HCT116 (cell line): ENCODE measurements around the gene HMGXB3. TPM values are rescaled to one million over a fixed set of nuclear protein-coding genes. Genes with fewer than 3 reads are reported as not detected.
A peak's percentile ranks its signal among the peaks of the same experiment; 100 is the strongest.

Source experiments
- ATAC-seq: fragments of 200-7000 bp; cut with Tn5 transposase; 2 replicates; pipeline ENCODE4 v1.9.1; 2020; ENCODE audit warnings: mild to moderate bottlenecking, moderate library complexity
- BruUV-seq: library from RNA; stranded (reverse); fragments of 400-500 nt; replicated peaks from 2 replicates; lab custom pipeline; 2021; lab: Mats Ljungman, UMichigan
- CTCF ChIA-PET: fragments of 300-600 bp; sonication (Branson Sonifier 250); formaldehyde crosslinking; loops from one replicate; lab custom pipeline; 2021; ENCODE audit warnings: antibody characterized with exemption; lab: Charles Lee
- POLR2A ChIA-PET: fragments of 300-600, 350-600 bp; sonication (Branson Sonifier 250); formaldehyde crosslinking; loops from one replicate; lab custom pipeline; 2021; ENCODE audit warnings: antibody characterized with exemption; lab: Charles Lee
- RAD21 ChIA-PET, 2 experiments: fragments of 300-600 bp; sonication (Branson Sonifier 250); formaldehyde crosslinking; loops; one replicate each; lab custom pipeline; 2023; ENCODE audit warnings: low total read pairs in 2 of 2; ENCODE audit not compliant: uncharacterized antibody in 2 of 2, unreplicated experiment in 2 of 2, low non-redundant PET in 1 of 2; lab: Charles Lee
- DNase-seq: peaks from one replicate; pipeline ENCODE4 v3.0.0-alpha.2; 2010; ENCODE audit warnings: low read depth, low spot score
- H2AFZ ChIP-seq: fragments of 200-600 bp; shearing (Covaris generic), sonication (generic); 2 replicates; pipeline ENCODE4 v1.6.1; 2017; ENCODE audit warnings: low read depth, mixed run types, mixed read lengths, antibody characterized with exemption, low read length; ENCODE audit not compliant: poor library complexity, severe bottlenecking
- H3K27ac ChIP-seq: 2 replicates; pipeline ENCODE4 v1.5.1; 2012; ENCODE audit warnings: low read depth, low read length
- H3K27me3 ChIP-seq: fragments of 200-600 bp; sonication (generic); 2 replicates; pipeline ENCODE4 v1.6.1; 2016; ENCODE audit warnings: mixed run types, low read length, mixed read lengths; ENCODE audit not compliant: insufficient read depth
- H3K36me3 ChIP-seq, 2 experiments: fragments of 200-500 bp in 1 of 2; fragments of 200-600 bp in 1 of 2; sonication (Bioruptor generic) in 1 of 2; sonication (generic) in 1 of 2; 2 replicates each; pipeline versions ENCODE4 v1.5.1 to v1.6.1; 2014 to 2016; ENCODE audit warnings: low read length in 2 of 2, inconsistent platforms in 1 of 2, mixed read lengths in 1 of 2, mixed run types in 1 of 2; ENCODE audit not compliant: insufficient read depth in 2 of 2, control insufficient read depth in 1 of 2
- H3K4me1 ChIP-seq, 2 experiments: fragments of 200-600 bp in 1 of 2; sonication (generic) in 1 of 2; 2 replicates each; pipeline versions ENCODE4 v1.5.1 to v1.6.1; 2012 to 2017; ENCODE audit warnings: low read length in 2 of 2, inconsistent platforms in 1 of 2, mild to moderate bottlenecking in 1 of 2, mixed read lengths in 1 of 2, mixed run types in 1 of 2, moderate library complexity in 1 of 2; ENCODE audit not compliant: insufficient read depth in 2 of 2, control insufficient read depth in 1 of 2
- H3K4me2 ChIP-seq: fragments of 200-600 bp; sonication (generic); 2 replicates; pipeline ENCODE4 v1.6.1; 2017; ENCODE audit warnings: mixed run types, low read length, mixed read lengths
- H3K4me3 ChIP-seq, 2 experiments: fragments of 200-600 bp in 1 of 2; sonication (generic) in 1 of 2; replicated peaks in 1 of 2; 2 replicates each; pipeline ENCODE4 v1.5.1; 2011 to 2016; ENCODE audit warnings: low read length in 2 of 2, control low read depth in 1 of 2, low read depth in 1 of 2, mild to moderate bottlenecking in 1 of 2, mixed read lengths in 1 of 2, mixed run types in 1 of 2
- H3K79me2 ChIP-seq: fragments of 200-600 bp; sonication (generic); 2 replicates; pipeline ENCODE4 v1.6.1; 2017; ENCODE audit warnings: mild to moderate bottlenecking, mixed run types, low read length, moderate library complexity, mixed read lengths; ENCODE audit not compliant: insufficient read depth
- H3K9ac ChIP-seq: fragments of 200-600 bp; sonication (generic); 2 replicates; pipeline ENCODE4 v1.6.1; 2016; ENCODE audit warnings: low read length, mixed read lengths
- H3K9me2 ChIP-seq: fragments of 200-600 bp; sonication (generic), shearing (Covaris generic); 2 replicates; pipeline ENCODE4 v1.6.1; 2017; ENCODE audit warnings: mixed run types, mild to moderate bottlenecking, moderate library complexity; ENCODE audit not compliant: insufficient read depth
- H3K9me3 ChIP-seq, 2 experiments: fragments of 200-500 bp in 1 of 2; fragments of 200-600 bp in 1 of 2; sonication (Bioruptor generic) in 1 of 2; sonication (generic) in 1 of 2; 2 replicates each; pipeline ENCODE4 v1.6.1; 2014 to 2017; ENCODE audit warnings: low read length in 2 of 2, mixed read lengths in 2 of 2, inconsistent platforms in 1 of 2, low read depth in 1 of 2, mild to moderate bottlenecking in 1 of 2, mixed run types in 1 of 2, moderate library complexity in 1 of 2; ENCODE audit not compliant: control insufficient read depth in 1 of 2, insufficient read depth in 1 of 2
- H4K20me1 ChIP-seq: fragments of 200-600 bp; sonication (generic), shearing (Covaris generic); 2 replicates; pipeline ENCODE4 v1.6.1; 2017; ENCODE audit warnings: mixed run types, mild to moderate bottlenecking, moderate library complexity; ENCODE audit not compliant: insufficient read depth
- CBX3 ChIP-seq: IDR thresholded peaks from 2 replicates; pipeline ENCODE4 v1.6.1; 2012; ENCODE audit warnings: low read depth
- EGR1 ChIP-seq: IDR thresholded peaks from 2 replicates; pipeline ENCODE4 v1.6.1; 2012; ENCODE audit warnings: low read depth
- EZH2 ChIP-seq: fragments of 200-600 bp; sonication (generic); IDR thresholded peaks from 2 replicates; pipeline ENCODE4 v1.6.1; 2017; ENCODE audit warnings: antibody characterized with exemption, mixed run types
- EZH2phosphoT487 ChIP-seq: fragments of 200-600 bp; IDR thresholded peaks from 2 replicates; pipeline ENCODE4 v1.6.1; 2018; ENCODE audit warnings: antibody characterized with exemption, borderline replicate concordance
- FOSL1 ChIP-seq: IDR thresholded peaks from 2 replicates; pipeline ENCODE4 v1.6.1; 2012; ENCODE audit warnings: low read depth
- JUND ChIP-seq: IDR thresholded peaks from 2 replicates; pipeline ENCODE4 v1.6.1; 2012
- POLR2AphosphoS5 ChIP-seq: IDR thresholded peaks from 2 replicates; pipeline ENCODE4 v1.6.1; 2011; ENCODE audit warnings: mild to moderate bottlenecking, low read depth, low read length, moderate library complexity
- SIN3A ChIP-seq: IDR thresholded peaks from 2 replicates; pipeline ENCODE4 v1.6.1; 2012; ENCODE audit warnings: low read depth
- SP1 ChIP-seq: IDR thresholded peaks from 2 replicates; pipeline ENCODE4 v1.6.1; 2012; ENCODE audit warnings: low read depth
- SRF ChIP-seq: IDR thresholded peaks from 2 replicates; pipeline ENCODE4 v1.6.1; 2012; ENCODE audit warnings: low read depth
- intact Hi-C: fragments of 100-400 bp; cut with micrococcal nuclease; formaldehyde crosslinking; loops from 2 replicates; pipeline ENCODE4 v1.10.0; 2022
- total RNA-seq: library from RNA; stranded (reverse); gene quantifications from one replicate; pipeline ENCODE4 v1.2.1, GENCODE V29; 2021; ENCODE audit not compliant: unreplicated experiment
- TF ChIP-seq, protein P1 (sequence below), 3 experiments: fragments of 200-600 bp in 1 of 3; sonication (generic) in 1 of 3; IDR thresholded peaks in 2 of 3; conservative IDR thresholded peaks in 1 of 3; 2 replicates each; pipeline ENCODE4 v1.5.1; 2012 to 2017; ENCODE audit warnings: low read depth in 2 of 3, low read length in 2 of 3, antibody characterized with exemption in 1 of 3, borderline replicate concordance in 1 of 3, control low read depth in 1 of 3, mild to moderate bottlenecking in 1 of 3, mixed read lengths in 1 of 3, mixed run types in 1 of 3, moderate library complexity in 1 of 3; ENCODE audit not compliant: insufficient read depth in 1 of 3
- TF ChIP-seq, protein P2 (sequence below): IDR thresholded peaks from 2 replicates; pipeline ENCODE4 v1.6.1; 2011; ENCODE audit warnings: mild to moderate bottlenecking, low read length, moderate library complexity; ENCODE audit not compliant: insufficient replicate concordance; ENCODE audit errors: extremely low read depth
- TF ChIP-seq, protein P3 (sequence below): IDR thresholded peaks from 2 replicates; pipeline ENCODE4 v1.6.1; 2012; ENCODE audit warnings: low read depth

HMGXB3 gene
- total RNA-seq, 1 experiment from 2014 or later = 41.8 TPM

DNA sequence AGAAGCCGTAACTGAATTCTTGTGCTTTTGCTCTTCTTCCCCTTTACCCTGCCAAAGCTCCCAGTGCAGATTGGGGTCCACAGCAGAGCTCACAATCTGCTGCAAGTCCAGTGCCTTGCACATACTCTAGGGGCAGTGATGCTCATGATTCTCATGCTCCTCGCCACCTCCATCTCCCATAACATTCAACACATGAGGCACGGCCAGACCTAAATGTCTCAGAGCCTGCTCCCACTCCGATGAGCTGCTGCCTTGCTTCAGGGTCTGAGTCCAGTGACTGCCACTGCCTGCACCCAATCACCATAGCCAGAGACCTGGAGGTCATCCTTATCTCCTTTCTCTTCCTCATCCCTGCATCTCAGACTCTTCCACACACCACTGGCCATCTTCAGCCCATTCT lies 75.3 kb downstream of the HMGXB3 start:
- ChIA-PET RAD21 (no interaction called here), POLR2A (interaction anchor here (1.4 kb wide), 1 partner anchor 8 kb away, joined by 3 read pairs; no protein-coding TSS in a partner anchor), CTCF (interaction anchor here (0.7 to 1.3 kb wide), 2 partner anchors 10 to 21 kb away, joined by 3 read pairs; no protein-coding TSS in a partner anchor)
- intact Hi-C loops = no loop called here
- H3K9ac ChIP-seq = no peak overlapping the region
- H3K27me3 ChIP-seq = no peaks in the 10 kb centered on the region
- H3K9me3 ChIP-seq = no peaks in the 10 kb centered on the region
- H3K79me2 ChIP-seq = no peaks in the 10 kb centered on the region
- no peak overlapping the region for H2AFZ ChIP-seq
- H3K27ac ChIP-seq = no peak overlapping the region
- BruUV-seq = no TSS peak
- TF ChIP-seq, protein P1, sequence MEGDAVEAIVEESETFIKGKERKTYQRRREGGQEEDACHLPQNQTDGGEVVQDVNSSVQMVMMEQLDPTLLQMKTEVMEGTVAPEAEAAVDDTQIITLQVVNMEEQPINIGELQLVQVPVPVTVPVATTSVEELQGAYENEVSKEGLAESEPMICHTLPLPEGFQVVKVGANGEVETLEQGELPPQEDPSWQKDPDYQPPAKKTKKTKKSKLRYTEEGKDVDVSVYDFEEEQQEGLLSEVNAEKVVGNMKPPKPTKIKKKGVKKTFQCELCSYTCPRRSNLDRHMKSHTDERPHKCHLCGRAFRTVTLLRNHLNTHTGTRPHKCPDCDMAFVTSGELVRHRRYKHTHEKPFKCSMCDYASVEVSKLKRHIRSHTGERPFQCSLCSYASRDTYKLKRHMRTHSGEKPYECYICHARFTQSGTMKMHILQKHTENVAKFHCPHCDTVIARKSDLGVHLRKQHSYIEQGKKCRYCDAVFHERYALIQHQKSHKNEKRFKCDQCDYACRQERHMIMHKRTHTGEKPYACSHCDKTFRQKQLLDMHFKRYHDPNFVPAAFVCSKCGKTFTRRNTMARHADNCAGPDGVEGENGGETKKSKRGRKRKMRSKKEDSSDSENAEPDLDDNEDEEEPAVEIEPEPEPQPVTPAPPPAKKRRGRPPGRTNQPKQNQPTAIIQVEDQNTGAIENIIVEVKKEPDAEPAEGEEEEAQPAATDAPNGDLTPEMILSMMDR (IDR thresholded peaks at IDR 0.05 in 2 of 3, conservative IDR thresholded peaks at IDR 0.05 in 1 of 3; ENCODE audit: borderline replicate concordance in 1 of 3, insufficient read depth in 1 of 3, low read depth in 2 of 3, low read length in 2 of 3) = peak in 1 of 3 experiments; percentile 12; a peak in 2 of 6 replicates
- TF ChIP-seq EZH2phosphoT487 = no peak
- TF ChIP-seq SIN3A = no peak
- TF ChIP-seq EZH2 = no peak
- H3K9me2 ChIP-seq = no peaks in the 10 kb centered on the region
- H3K4me2 ChIP-seq = no peak overlapping the region
- H3K4me3 ChIP-seq = no peak overlapping the region
- H3K4me1 ChIP-seq = no peaks in the 10 kb centered on the region
- no peaks in the 10 kb centered on the region for H4K20me1 ChIP-seq
- ATAC-seq (peak; percentile 79), DNase-seq (no peak)
- H3K36me3 ChIP-seq = no peaks in the 10 kb centered on the region

DNA sequence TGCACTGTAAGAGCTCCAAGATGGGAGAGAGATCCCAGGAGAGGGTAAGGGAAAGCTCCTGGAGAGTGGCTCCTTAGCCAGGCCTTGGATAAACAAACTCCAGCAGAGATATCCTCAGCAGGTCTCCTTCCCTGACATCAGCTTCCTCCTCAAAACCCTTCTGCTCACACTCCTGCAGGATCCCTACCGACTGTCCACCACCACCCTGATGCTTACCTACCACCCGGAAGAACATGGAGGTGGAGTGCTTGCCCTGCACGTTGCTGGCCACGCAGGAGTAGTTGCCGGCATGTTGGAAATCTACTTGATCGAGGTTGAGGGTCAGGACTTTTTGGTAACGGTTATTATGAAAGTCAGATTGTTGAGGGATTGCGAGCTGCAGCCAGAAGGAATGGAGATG lies 76.5 kb downstream of the HMGXB3 start:
- no peaks in the 10 kb centered on the region for H4K20me1 ChIP-seq
- TF ChIP-seq POLR2AphosphoS5 (no peak), EGR1 (no peak), JUND (no peak), SRF (no peak), FOSL1 (no peak), CBX3 (no peak), SP1 (no peak)
- TF ChIP-seq, protein P2, sequence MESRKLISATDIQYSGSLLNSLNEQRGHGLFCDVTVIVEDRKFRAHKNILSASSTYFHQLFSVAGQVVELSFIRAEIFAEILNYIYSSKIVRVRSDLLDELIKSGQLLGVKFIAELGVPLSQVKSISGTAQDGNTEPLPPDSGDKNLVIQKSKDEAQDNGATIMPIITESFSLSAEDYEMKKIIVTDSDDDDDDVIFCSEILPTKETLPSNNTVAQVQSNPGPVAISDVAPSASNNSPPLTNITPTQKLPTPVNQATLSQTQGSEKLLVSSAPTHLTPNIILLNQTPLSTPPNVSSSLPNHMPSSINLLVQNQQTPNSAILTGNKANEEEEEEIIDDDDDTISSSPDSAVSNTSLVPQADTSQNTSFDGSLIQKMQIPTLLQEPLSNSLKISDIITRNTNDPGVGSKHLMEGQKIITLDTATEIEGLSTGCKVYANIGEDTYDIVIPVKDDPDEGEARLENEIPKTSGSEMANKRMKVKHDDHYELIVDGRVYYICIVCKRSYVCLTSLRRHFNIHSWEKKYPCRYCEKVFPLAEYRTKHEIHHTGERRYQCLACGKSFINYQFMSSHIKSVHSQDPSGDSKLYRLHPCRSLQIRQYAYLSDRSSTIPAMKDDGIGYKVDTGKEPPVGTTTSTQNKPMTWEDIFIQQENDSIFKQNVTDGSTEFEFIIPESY = no peak
- TF ChIP-seq, protein P3, sequence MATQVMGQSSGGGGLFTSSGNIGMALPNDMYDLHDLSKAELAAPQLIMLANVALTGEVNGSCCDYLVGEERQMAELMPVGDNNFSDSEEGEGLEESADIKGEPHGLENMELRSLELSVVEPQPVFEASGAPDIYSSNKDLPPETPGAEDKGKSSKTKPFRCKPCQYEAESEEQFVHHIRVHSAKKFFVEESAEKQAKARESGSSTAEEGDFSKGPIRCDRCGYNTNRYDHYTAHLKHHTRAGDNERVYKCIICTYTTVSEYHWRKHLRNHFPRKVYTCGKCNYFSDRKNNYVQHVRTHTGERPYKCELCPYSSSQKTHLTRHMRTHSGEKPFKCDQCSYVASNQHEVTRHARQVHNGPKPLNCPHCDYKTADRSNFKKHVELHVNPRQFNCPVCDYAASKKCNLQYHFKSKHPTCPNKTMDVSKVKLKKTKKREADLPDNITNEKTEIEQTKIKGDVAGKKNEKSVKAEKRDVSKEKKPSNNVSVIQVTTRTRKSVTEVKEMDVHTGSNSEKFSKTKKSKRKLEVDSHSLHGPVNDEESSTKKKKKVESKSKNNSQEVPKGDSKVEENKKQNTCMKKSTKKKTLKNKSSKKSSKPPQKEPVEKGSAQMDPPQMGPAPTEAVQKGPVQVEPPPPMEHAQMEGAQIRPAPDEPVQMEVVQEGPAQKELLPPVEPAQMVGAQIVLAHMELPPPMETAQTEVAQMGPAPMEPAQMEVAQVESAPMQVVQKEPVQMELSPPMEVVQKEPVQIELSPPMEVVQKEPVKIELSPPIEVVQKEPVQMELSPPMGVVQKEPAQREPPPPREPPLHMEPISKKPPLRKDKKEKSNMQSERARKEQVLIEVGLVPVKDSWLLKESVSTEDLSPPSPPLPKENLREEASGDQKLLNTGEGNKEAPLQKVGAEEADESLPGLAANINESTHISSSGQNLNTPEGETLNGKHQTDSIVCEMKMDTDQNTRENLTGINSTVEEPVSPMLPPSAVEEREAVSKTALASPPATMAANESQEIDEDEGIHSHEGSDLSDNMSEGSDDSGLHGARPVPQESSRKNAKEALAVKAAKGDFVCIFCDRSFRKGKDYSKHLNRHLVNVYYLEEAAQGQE = no peak
- H3K4me3 ChIP-seq = no peak overlapping the region
- H3K9me3 ChIP-seq = no peaks in the 10 kb centered on the region
- POLR2A ChIA-PET = no interaction called here
- no peak for DNase-seq
- CTCF ChIA-PET = no interaction called here
- BruUV-seq = no TSS peak
- H3K27ac ChIP-seq = no peak overlapping the region
- intact Hi-C loops = no loop called here
- no peaks in the 10 kb centered on the region for H3K9me2 ChIP-seq
- ATAC-seq = no peak
- H3K9ac ChIP-seq = no peak overlapping the region
- RAD21 ChIA-PET = no interaction called here
- H2AFZ ChIP-seq = no peak overlapping the region
- no peak overlapping the region for H3K4me2 ChIP-seq
- H3K79me2 ChIP-seq = no peaks in the 10 kb centered on the region
- no peaks in the 10 kb centered on the region; the same call in 1 of the 2 replicates for H3K27me3 ChIP-seq
- H3K4me1 ChIP-seq = no peaks in the 10 kb centered on the region
- no peaks in the 10 kb centered on the region for H3K36me3 ChIP-seq
